Tibial nerve (tissue), 4 donors: ENCODE results near the gene FBN1. TPM values are rescaled to one million over a fixed set of nuclear protein-coding genes. Genes with fewer than 3 reads are reported as not detected.

ENCODE experiments used
- DNase-seq, 2 donors: peaks; one replicate each; pipeline ENCODE4 v3.0.0-alpha.2; 2019; ENCODE audit warnings: low spot score in 2 of 2
- H3K27ac ChIP-seq, 4 donors: fragments of 200-600 bp; sonication (generic) in 3 of 4; one replicate each; pipeline ENCODE4 v1.5.1; 2017 to 2019; ENCODE audit warnings: mild to moderate bottlenecking in 1 of 4
- H3K27me3 ChIP-seq, 2 donors: fragments of 200-600 bp; sonication (generic) in 1 of 2; one replicate each; pipeline versions ENCODE4 v1.5.1 to v1.6.0; 2017 to 2019
- H3K36me3 ChIP-seq, 3 donors: fragments of 200-600 bp; sonication (generic); one replicate each; pipeline ENCODE4 v1.5.1; 2018 to 2019
- H3K4me1 ChIP-seq, 4 donors: fragments of 200-600 bp; sonication (generic) in 3 of 4; one replicate each; pipeline ENCODE4 v1.5.1; 2017 to 2019
- H3K4me3 ChIP-seq, 4 donors: fragments of 200-600 bp; sonication (generic) in 3 of 4; one replicate each; pipeline ENCODE4 v1.5.1; 2017 to 2019; ENCODE audit warnings: mild to moderate bottlenecking in 1 of 4, moderate library complexity in 1 of 4
- H3K9me3 ChIP-seq, 4 donors: fragments of 200-600 bp; sonication (generic) in 3 of 4; one replicate each; pipeline ENCODE4 v1.5.1; 2017 to 2019
- CTCF ChIP-seq, 5 experiments: fragments of 200-600 bp in 3 of 5; fragments of 450-650 bp in 2 of 5; sonication (generic) in 3 of 5; IDR thresholded peaks; one replicate each; pipeline ENCODE4 v1.5.1; 2016 to 2019; ENCODE audit warnings: antibody characterized with exemption in 5 of 5, mild to moderate bottlenecking in 3 of 5, moderate library complexity in 2 of 5
- EP300 ChIP-seq, 2 donors: sonication (generic); formaldehyde crosslinking; IDR thresholded peaks; one replicate each; pipeline ENCODE4 v1.6.1; 2017; ENCODE audit warnings: antibody characterized with exemption in 2 of 2, mild to moderate bottlenecking in 1 of 2
- POLR2A ChIP-seq, 2 donors: fragments of 450-650 bp; IDR thresholded peaks; one replicate each; pipeline ENCODE4 v1.6.1; 2017; ENCODE audit warnings: antibody characterized with exemption in 2 of 2, mild to moderate bottlenecking in 2 of 2, moderate library complexity in 2 of 2
- WGBS, 2 donors: methylation state at CpG; one replicate each; pipeline ENCODE4 v1.1.5; 2018; 5-methylcytosine and 5-hydroxymethylcytosine counted together
- total RNA-seq, 4 donors: library from RNA; depleted of rRNA; stranded (reverse); fragments of >200 nt; gene quantifications; one replicate each; pipeline ENCODE4 v1.1.0, GENCODE V29; 2016

FBN1 gene
- total RNA-seq, 4 donors from 2014 or later: 144 to 293 (median 234) TPM

GRCh38 chr15:48456134-48456533 is 189.4 kb downstream of the FBN1 start:
- Histone ChIP-seq H3K27me3 (no peaks in the 10 kb centered on the region), H3K4me3 (no peak overlapping the region), H3K27ac (no peak overlapping the region), H3K9me3 (no peaks in the 10 kb centered on the region), H3K36me3 (peaks cover 0 to 94% (median 4%) of the 10 kb centered on the region in 3 donors), H3K4me1 (peaks cover 0 to 15% (median 0%) of the 10 kb centered on the region in 4 donors)
- TF ChIP-seq EP300 (IDR thresholded peaks at IDR 0.05) (no peak), POLR2A (IDR thresholded peaks at IDR 0.05) (no peak), CTCF (IDR thresholded peaks at IDR 0.05) (no peak)
- DNase-seq: no peak
- WGBS, 2 donors: 62 to 66% methylated on average over 1 of the region's 1 CpG

GRCh38 chr15:48451736-48452135 is 193.8 kb downstream of the FBN1 start:
- no peak overlapping the region for H3K4me3 ChIP-seq
- peak overlapping the region in 1 of 4 donors; percentile 61 for H3K27ac ChIP-seq
- DNase-seq: no peak
- H3K9me3 ChIP-seq: no peaks in the 10 kb centered on the region
- H3K27me3 ChIP-seq: no peaks in the 10 kb centered on the region
- H3K36me3 ChIP-seq: peaks cover 0 to 95% (median 4%) of the 10 kb centered on the region in 3 donors
- peaks cover 0 to 7% (median 0%) of the 10 kb centered on the region in 4 donors for H3K4me1 ChIP-seq
- TF ChIP-seq POLR2A (IDR thresholded peaks at IDR 0.05) (no peak), CTCF (IDR thresholded peaks at IDR 0.05) (no peak), EP300 (IDR thresholded peaks at IDR 0.05) (no peak)
- WGBS, 2 donors: 54% methylated on average over 3 of the region's 3 CpGs

- no peak for TF ChIP-seq CTCF (IDR thresholded peaks at IDR 0.05)
- TF ChIP-seq EP300 (IDR thresholded peaks at IDR 0.05): no peak
- TF ChIP-seq POLR2A (IDR thresholded peaks at IDR 0.05): no peak
- Histone ChIP-seq H3K9me3 (no peaks in the 10 kb centered on the region), H3K4me1 (peaks cover 0 to 7% (median 0%) of the 10 kb centered on the region in 4 donors), H3K36me3 (peaks cover 0 to 95% (median 3%) of the 10 kb centered on the region in 3 donors), H3K27me3 (no peaks in the 10 kb centered on the region), H3K4me3 (no peak overlapping the region), H3K27ac (peak overlapping the region in 1 of 4 donors; percentile 61)
- DNase-seq: no peak
- WGBS, 2 donors: 30 to 32% methylated on average over 3 of the region's 3 CpGs
These were observed 194.3 kb downstream of the FBN1 start for GRCh38 chr15:48451241-48451640.

GRCh38 chr15:48449734-48450133 is 195.8 kb downstream of the FBN1 start:
- Histone ChIP-seq H3K27ac (no peak overlapping the region), H3K4me3 (no peak overlapping the region), H3K36me3 (peaks cover 0 to 94% (median 0%) of the 10 kb centered on the region in 3 donors), H3K27me3 (no peaks in the 10 kb centered on the region), H3K4me1 (peaks cover 0 to 7% (median 0%) of the 10 kb centered on the region in 4 donors), H3K9me3 (no peaks in the 10 kb centered on the region)
- no peak for DNase-seq
- WGBS, 2 donors: 94 to 95% methylated on average over 3 of the region's 3 CpGs
- TF ChIP-seq CTCF (IDR thresholded peaks at IDR 0.05) (no peak), POLR2A (IDR thresholded peaks at IDR 0.05) (no peak), EP300 (IDR thresholded peaks at IDR 0.05) (no peak)

GRCh38 chr15:48447657-48448056 is 197.9 kb downstream of the FBN1 start:
- TF ChIP-seq CTCF (IDR thresholded peaks at IDR 0.05): no peak
- TF ChIP-seq POLR2A (IDR thresholded peaks at IDR 0.05): no peak
- no peak for TF ChIP-seq EP300 (IDR thresholded peaks at IDR 0.05)

More at GRCh38 chr15:48447657-48448056, 197.9 kb downstream of the FBN1 start:
- no peak for DNase-seq
- Histone ChIP-seq H3K4me1 (peaks cover 0 to 7% (median 0%) of the 10 kb centered on the region in 4 donors), H3K9me3 (no peaks in the 10 kb centered on the region), H3K4me3 (no peak overlapping the region), H3K27ac (peak overlapping the region in 1 of 4 donors; percentile 10), H3K36me3 (peaks cover 0 to 97% (median 3%) of the 10 kb centered on the region in 3 donors), H3K27me3 (no peaks in the 10 kb centered on the region)
- WGBS, 2 donors: 75 to 77% methylated on average over 1 of the region's 1 CpG
